Measurements from ENCODE around the gene TUT4.

DNA sequence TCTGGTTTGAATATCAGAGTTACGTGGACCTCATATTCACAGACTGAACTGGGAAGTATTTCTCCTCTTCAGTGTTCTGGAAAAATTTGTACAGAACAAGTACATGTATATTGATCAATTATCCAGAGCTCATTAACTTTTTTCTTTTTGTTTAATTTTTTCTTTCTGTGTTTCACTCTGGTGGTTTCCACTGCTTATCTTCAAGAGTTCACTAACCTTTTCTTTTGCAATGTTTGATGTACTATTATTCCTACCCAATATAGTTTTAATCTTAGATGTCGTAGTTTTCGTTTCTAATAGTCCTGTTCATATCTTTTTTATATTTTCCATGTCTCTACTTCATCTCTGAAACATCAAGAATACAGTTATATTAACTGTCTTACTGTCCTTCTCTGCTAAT lies 46.5 kb downstream of the TUT4 start:
- TF ChIP-seq, protein P1, sequence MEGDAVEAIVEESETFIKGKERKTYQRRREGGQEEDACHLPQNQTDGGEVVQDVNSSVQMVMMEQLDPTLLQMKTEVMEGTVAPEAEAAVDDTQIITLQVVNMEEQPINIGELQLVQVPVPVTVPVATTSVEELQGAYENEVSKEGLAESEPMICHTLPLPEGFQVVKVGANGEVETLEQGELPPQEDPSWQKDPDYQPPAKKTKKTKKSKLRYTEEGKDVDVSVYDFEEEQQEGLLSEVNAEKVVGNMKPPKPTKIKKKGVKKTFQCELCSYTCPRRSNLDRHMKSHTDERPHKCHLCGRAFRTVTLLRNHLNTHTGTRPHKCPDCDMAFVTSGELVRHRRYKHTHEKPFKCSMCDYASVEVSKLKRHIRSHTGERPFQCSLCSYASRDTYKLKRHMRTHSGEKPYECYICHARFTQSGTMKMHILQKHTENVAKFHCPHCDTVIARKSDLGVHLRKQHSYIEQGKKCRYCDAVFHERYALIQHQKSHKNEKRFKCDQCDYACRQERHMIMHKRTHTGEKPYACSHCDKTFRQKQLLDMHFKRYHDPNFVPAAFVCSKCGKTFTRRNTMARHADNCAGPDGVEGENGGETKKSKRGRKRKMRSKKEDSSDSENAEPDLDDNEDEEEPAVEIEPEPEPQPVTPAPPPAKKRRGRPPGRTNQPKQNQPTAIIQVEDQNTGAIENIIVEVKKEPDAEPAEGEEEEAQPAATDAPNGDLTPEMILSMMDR (IDR thresholded peaks at IDR 0.05): no peak
- TF ChIP-seq EP300 (IDR thresholded peaks at IDR 0.05) (no peak), POLR2A (IDR thresholded peaks at IDR 0.05) (no peak)

All from ovary (tissue), 3 donors.